GM12891 (cell line): ENCODE data around the gene SEC16B.

Source experiments
- DNase-seq: peaks from one replicate; pipeline ENCODE4 v3.0.0; 2011; ENCODE audit warnings: low spot score; ENCODE audit not compliant: insufficient read length
- FAIRE-seq: peaks from 2 replicates; lab custom pipeline; 2011; peaks lifted over from hg19 to GRCh38; lab: Jason Lieb, UNC
- PAX5 ChIP-seq: IDR thresholded peaks from 2 replicates; pipeline ENCODE4 v1.6.1; 2011; ENCODE audit warnings: low read length, moderate library complexity, mild to moderate bottlenecking; ENCODE audit not compliant: insufficient read depth, severe bottlenecking
- POLR2A ChIP-seq: IDR thresholded peaks from 2 replicates; pipeline ENCODE4 v1.6.1; 2011; ENCODE audit warnings: low read depth, low read length, control low read depth
- POLR2AphosphoS5 ChIP-seq: IDR thresholded peaks from 2 replicates; pipeline ENCODE4 v1.6.1; 2011; ENCODE audit warnings: low read depth, low read length, control low read depth
- POU2F2 ChIP-seq: IDR thresholded peaks from 2 replicates; pipeline ENCODE4 v1.6.1; 2011; ENCODE audit warnings: low read depth, mild to moderate bottlenecking, control low read depth, low read length, moderate library complexity
- SPI1 ChIP-seq: IDR thresholded peaks from 2 replicates; pipeline ENCODE4 v1.6.1; 2011; ENCODE audit warnings: low read depth, low read length, control low read depth
- TAF1 ChIP-seq: IDR thresholded peaks from 2 replicates; pipeline ENCODE4 v1.6.1; 2011; ENCODE audit warnings: low read depth, low read length, control low read depth

Gene SEC16B

DNA sequence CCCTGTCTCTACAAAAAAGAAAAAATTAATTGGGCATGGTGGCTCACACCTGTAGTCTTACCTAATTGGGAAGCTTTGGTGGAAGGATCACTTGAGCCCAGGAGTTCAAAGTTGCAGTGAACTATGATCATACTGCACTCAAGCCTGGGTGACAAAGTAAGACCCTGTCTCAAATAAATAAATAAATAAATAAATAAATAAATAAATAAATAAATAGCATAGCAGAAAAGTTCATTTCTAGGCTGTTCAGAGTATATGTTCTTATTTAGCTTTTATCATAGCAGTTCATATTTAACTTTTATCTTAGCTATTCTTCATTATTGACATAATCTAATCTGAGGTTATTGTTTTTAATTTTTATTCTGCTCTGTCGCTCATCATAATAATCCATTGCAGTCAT lies 8.7 kb upstream of the SEC16B start:
- FAIRE-seq (no peak), DNase-seq (no peak)
- no peak for TF ChIP-seq POU2F2
- TF ChIP-seq POLR2AphosphoS5, result no peak
- TF ChIP-seq POLR2A, result no peak
- TF ChIP-seq SPI1, result no peak
- no peak for TF ChIP-seq TAF1
- TF ChIP-seq PAX5, result no peak

GRCh38 chr1:177977141-177977540 lies 7.3 kb upstream of the SEC16B start:
- FAIRE-seq (no peak), DNase-seq (no peak)
- no peak for TF ChIP-seq PAX5

DNA sequence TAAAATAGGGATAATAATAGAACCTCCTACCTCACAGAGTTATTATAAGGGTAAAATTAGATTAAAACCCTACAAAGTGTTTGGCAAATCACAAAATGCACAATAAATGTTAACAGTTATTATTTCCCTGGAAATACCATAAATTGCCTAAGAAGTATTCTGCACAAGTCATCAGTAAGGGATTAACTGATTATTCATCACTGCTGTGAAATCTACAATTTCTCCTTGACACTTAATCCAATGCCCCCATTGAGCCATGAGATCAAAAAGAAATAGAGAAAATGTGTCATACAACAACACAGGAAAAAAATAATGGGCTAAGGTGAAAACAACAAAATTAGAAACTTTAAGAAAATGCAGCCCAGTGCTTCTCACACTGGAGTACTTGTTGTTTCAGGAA lies 6.7 kb upstream of the SEC16B start:
- TF ChIP-seq POLR2AphosphoS5, result no peak
- TF ChIP-seq PAX5, result no peak
- TF ChIP-seq SPI1, result no peak
- TF ChIP-seq POU2F2, result no peak
- TF ChIP-seq POLR2A, result no peak
- no peak for TF ChIP-seq TAF1
- FAIRE-seq (no peak), DNase-seq (no peak)

DNA sequence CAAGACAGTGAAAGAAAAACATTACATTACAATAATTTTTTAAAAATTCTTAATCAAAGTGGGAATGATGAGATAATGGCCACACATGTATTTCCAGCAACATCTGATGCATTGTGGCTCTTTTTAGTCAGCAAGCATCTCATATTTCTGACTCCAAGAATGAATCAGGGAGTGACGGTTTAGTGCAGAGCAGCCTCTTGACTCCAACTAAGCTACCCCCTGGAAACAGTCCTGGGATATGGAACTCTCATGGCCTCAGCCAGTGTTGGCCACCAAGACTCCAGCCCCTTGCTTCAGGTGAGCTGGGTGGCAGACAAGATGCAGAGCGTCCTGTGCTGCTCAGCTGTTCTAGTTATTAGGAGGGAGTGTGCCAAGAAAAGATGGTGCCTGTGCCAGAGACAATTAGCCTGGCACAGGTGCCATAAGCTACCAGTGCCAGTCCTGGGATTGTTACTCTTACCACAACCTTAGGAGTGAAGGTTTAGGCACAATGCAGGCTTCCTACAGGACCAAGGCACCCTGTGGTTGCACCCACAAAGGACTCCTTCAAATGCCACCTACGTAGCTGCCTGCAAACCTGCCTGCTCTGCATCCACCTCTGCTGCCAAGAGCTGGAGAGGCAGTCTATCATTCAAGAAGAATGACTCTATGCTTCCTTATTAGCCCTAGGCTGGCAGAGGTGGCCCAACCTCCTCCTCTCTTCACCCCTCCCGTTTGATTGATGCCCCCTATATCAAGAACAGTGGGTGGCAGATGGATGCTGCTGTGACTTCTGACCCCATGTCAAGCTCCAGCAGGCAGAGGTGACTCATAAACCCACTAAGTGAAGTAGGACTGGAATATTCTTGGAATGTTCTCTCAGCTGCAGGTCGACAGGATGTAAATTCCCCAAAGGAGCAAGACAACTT lies 6.0 kb upstream of the SEC16B start:
- no peak for FAIRE-seq
- TF ChIP-seq SPI1, result no peak
- TF ChIP-seq TAF1, result no peak
- no peak for TF ChIP-seq POU2F2
- TF ChIP-seq POLR2AphosphoS5, result no peak
- no peak for TF ChIP-seq POLR2A
- DNase-seq, result no peak

DNA sequence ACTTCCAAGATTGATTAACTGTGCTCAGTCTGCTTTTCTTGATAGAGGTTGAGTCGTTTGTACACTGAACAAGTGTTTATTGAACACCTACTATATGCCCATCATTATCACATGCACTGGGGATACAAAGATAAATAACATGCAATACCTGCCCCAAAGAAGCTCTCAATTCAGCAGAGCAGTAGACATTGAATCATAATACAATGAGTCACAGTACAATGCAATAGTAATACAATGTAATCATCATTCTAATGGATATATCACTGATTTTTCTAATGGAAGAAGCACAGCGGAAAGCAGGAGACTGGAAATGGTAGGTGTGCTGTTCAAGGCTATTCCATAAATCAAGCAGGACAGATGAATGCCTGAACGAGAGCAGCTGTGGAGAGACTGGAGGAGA lies 3.7 kb upstream of the SEC16B start:
- no peak for TF ChIP-seq POLR2A
- TF ChIP-seq PAX5, result no peak
- TF ChIP-seq POLR2AphosphoS5, result no peak
- no peak for TF ChIP-seq TAF1
- TF ChIP-seq SPI1, result no peak
- TF ChIP-seq POU2F2, result no peak
- no peak for DNase-seq
- FAIRE-seq, result no peak

DNA sequence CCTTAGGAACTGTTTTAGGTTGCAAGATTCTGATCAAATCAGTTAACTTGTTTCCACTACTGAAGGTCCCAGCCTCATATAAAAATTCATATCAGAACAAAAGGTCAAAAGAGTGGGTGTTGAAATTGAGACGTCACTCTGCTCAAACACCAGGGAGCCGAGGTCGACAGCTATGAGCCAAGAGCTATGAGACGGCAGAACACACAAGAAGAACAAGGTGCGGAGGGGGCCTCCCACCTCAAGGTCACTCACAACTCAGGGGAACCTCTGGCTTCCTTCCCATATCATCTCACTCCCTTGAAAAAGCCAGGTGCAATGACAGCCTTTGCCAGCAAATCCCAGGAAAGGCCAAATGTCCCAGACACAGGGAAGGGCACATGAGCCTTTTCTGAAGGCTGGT lies 749 bp downstream of the SEC16B start:
- FAIRE-seq, result no peak
- TF ChIP-seq POLR2A, result no peak
- no peak for TF ChIP-seq SPI1
- TF ChIP-seq POLR2AphosphoS5, result no peak
- TF ChIP-seq PAX5, result no peak
- no peak for TF ChIP-seq POU2F2
- TF ChIP-seq TAF1, result no peak
- DNase-seq, result no peak

DNA sequence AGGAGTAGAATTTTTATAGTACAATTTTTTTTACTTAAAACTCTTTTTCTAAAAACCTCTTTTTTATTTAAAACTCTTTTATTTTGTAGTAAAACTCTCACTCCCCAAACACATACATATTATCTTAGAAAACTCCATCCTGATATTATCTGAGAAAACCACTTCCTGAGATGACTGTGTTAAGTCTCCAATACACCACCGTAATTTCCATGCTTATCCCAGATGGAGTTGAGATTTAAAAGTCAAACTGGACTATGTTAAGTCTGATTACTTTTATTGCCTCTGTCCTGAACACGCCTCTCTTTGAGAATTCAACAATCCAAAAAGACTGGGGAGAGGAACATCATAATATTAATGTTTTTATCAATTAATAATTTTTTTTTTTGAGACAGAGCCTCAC lies 3.7 kb downstream of the SEC16B start:
- TF ChIP-seq PAX5 (no peak), TAF1 (no peak), POLR2AphosphoS5 (no peak), POU2F2 (no peak), POLR2A (no peak), SPI1 (no peak)
- DNase-seq (no peak), FAIRE-seq (no peak)

DNA sequence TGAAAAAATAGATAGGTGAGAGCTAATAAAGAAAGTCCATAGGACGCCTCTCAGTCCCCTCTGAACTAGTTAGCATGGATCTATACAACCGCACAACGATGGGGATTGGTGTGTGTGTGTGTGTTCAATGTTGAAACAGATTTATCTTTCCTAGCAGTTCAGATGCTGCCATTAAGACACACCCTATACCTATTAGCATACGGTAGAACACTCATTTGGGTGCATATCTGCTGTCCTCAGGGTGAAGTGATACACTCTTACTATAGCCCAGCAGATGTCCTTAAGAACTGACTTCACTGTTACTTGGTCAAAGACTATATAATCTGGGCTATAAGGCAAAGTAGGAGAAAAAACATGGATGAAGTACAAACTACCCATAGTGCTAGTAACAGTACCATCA lies 4.6 kb downstream of the SEC16B start:
- TF ChIP-seq POLR2AphosphoS5, result no peak
- TF ChIP-seq TAF1, result no peak
- no peak for TF ChIP-seq POU2F2
- no peak for TF ChIP-seq POLR2A
- TF ChIP-seq PAX5, result no peak
- TF ChIP-seq SPI1, result no peak
- FAIRE-seq (no peak), DNase-seq (no peak)

- TF ChIP-seq PAX5, result no peak
- no peak for TF ChIP-seq POLR2AphosphoS5
- no peak for TF ChIP-seq TAF1
- TF ChIP-seq POLR2A, result no peak
- no peak for TF ChIP-seq POU2F2
- TF ChIP-seq SPI1, result no peak
- DNase-seq (no peak), FAIRE-seq (no peak)
Measured at GRCh38 chr1:177964336-177964735, 5.5 kb downstream of the SEC16B start.
